Hepatocyte (in vitro differentiated cells): ENCODE data around the gene CAMKMT. TPM values are rescaled to one million over a fixed set of nuclear protein-coding genes. Genes with fewer than 3 reads are reported as not detected.
A peak's percentile ranks its signal among the peaks of the same experiment; 100 is the strongest.

Experiments used
- DNase-seq: peaks from one replicate; pipeline ENCODE4 v3.0.0-alpha.2; 2016; ENCODE audit warnings: low spot score
- H2AFZ ChIP-seq: fragments of 200-600 bp; sonication (generic); 2 replicates; pipeline ENCODE4 v1.6.0; 2016; ENCODE audit warnings: antibody characterized with exemption, mild to moderate bottlenecking
- H3K27ac ChIP-seq: fragments of 200-600 bp; sonication (generic); 2 replicates; pipeline ENCODE4 v1.5.1; 2016; ENCODE audit warnings: mild to moderate bottlenecking
- H3K27me3 ChIP-seq: fragments of 200-600 bp; sonication (generic); 2 replicates; pipeline ENCODE4 v1.6.1; 2016
- H3K36me3 ChIP-seq: fragments of 200-600 bp; sonication (generic); replicated peaks from 2 replicates; pipeline ENCODE4 v1.5.1; 2016; ENCODE audit warnings: low read depth; ENCODE audit not compliant: insufficient read depth
- H3K4me1 ChIP-seq: fragments of 200-600 bp; sonication (generic); 2 replicates; pipeline ENCODE4 v1.5.1; 2016; ENCODE audit warnings: mild to moderate bottlenecking, moderate library complexity; ENCODE audit not compliant: insufficient read depth
- H3K4me2 ChIP-seq: fragments of 200-600 bp; sonication (generic); 2 replicates; pipeline ENCODE4 v1.6.0; 2016
- H3K4me3 ChIP-seq: fragments of 200-600 bp; sonication (generic); 2 replicates; pipeline ENCODE4 v1.5.1; 2016; ENCODE audit warnings: mild to moderate bottlenecking
- H3K79me2 ChIP-seq: fragments of 200-600 bp; sonication (generic); 2 replicates; pipeline ENCODE4 v1.6.0; 2017; ENCODE audit warnings: mild to moderate bottlenecking
- H3K9me2 ChIP-seq: fragments of 200-600 bp; sonication (generic); replicated peaks from 2 replicates; pipeline ENCODE4 v1.6.0; 2017; ENCODE audit warnings: mild to moderate bottlenecking; ENCODE audit not compliant: insufficient read depth
- H3K9me3 ChIP-seq: fragments of 200-600 bp; sonication (generic); 2 replicates; pipeline ENCODE4 v1.5.1; 2016; ENCODE audit warnings: low read depth, mild to moderate bottlenecking
- H4K20me1 ChIP-seq: fragments of 200-600 bp; sonication (generic); 2 replicates; pipeline ENCODE4 v1.6.0; 2016; ENCODE audit warnings: mild to moderate bottlenecking; ENCODE audit not compliant: insufficient read depth, poor library complexity, severe bottlenecking
- EZH2 ChIP-seq: fragments of 200-600 bp; sonication (generic); IDR thresholded peaks from 2 replicates; pipeline ENCODE4 v1.6.1; 2016; ENCODE audit warnings: antibody characterized with exemption, mild to moderate bottlenecking, borderline replicate concordance
- EZH2phosphoT487 ChIP-seq: fragments of 200-600 bp; sonication (generic); IDR thresholded peaks from one replicate; pipeline ENCODE4 v1.6.1; 2018; ENCODE audit warnings: antibody characterized with exemption, mild to moderate bottlenecking, low read depth, moderate library complexity; ENCODE audit not compliant: unreplicated experiment, severe bottlenecking
- WGBS: methylation state at CpG from one replicate; pipeline ENCODE4 v1.1.6; 2016; ENCODE audit warnings: low lambda C conversion rate; ENCODE audit errors: missing lambda C conversion rate; 5-methylcytosine and 5-hydroxymethylcytosine counted together
- polyA plus RNA-seq: library from polyadenylated mRNA; unstranded; fragments of >200 nt; fragmentation: Nextera tagmentation; extraction: Ambion mirVana; gene quantifications from 2 replicates; pipeline ENCODE4 v1.2.1, GENCODE V29; 2016
- total RNA-seq: library from RNA; depleted of rRNA; stranded (reverse); fragments of >200 nt; gene quantifications from 2 replicates; pipeline ENCODE4 v1.2.3, GENCODE V29; 2014
- TF ChIP-seq, protein P1 (sequence below): fragments of 200-600 bp; sonication (generic); IDR thresholded peaks from 2 replicates; pipeline ENCODE4 v1.5.1; 2016; ENCODE audit warnings: antibody characterized with exemption, mild to moderate bottlenecking; ENCODE audit not compliant: poor library complexity

The CAMKMT gene
- total and polyA plus RNA-seq, 2 experiments from 2014 or later = 10.3 to 12.7 TPM

DNA sequence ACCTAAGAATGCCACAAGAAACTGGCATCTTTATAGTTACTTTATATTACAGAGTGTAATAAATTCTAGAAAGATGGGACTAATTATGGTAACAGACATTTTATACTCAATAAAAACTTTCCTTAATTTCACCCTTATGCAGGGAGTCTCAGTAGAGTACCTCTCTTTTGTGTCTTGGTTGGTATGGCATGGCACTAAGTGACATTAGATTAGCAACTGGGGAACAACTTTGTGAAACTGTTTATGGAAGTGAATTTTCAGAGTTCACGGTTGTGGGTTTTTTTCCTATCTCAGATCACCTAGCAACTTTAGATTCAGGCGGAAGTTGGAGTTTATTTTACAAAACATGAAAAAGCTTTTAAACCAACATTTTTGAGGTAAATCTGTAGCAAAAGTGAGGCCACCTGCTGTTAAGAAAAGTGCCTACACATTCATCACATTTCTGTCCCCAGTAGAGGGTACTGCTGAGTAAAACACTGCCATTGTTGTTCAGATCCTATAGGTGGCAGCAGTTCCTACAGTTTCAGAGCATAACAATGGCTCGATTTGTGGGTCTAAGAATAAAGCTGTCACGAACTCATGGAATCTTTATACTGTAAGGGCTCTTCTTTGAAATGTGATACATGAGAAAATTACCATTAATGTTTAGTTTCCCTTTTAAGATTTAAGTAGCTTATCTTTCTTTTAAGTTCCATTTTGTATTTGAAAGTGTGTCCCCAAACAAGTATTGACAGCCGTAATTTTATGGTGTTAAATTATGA lies 117.6 kb downstream of the CAMKMT start:
- Histone ChIP-seq H3K27ac (no peak overlapping the region), H3K36me3 (no peaks in the 10 kb centered on the region), H4K20me1 (no peaks in the 10 kb centered on the region), H3K4me1 (no peaks in the 10 kb centered on the region), H3K9me3 (no peaks in the 10 kb centered on the region), H2AFZ (no peak overlapping the region), H3K4me3 (no peak overlapping the region), H3K27me3 (no peaks in the 10 kb centered on the region), H3K79me2 (no peaks in the 10 kb centered on the region), H3K9me2 (no peaks in the 10 kb centered on the region), H3K4me2 (peak overlapping the region; percentile 55)
- TF ChIP-seq, protein P1, sequence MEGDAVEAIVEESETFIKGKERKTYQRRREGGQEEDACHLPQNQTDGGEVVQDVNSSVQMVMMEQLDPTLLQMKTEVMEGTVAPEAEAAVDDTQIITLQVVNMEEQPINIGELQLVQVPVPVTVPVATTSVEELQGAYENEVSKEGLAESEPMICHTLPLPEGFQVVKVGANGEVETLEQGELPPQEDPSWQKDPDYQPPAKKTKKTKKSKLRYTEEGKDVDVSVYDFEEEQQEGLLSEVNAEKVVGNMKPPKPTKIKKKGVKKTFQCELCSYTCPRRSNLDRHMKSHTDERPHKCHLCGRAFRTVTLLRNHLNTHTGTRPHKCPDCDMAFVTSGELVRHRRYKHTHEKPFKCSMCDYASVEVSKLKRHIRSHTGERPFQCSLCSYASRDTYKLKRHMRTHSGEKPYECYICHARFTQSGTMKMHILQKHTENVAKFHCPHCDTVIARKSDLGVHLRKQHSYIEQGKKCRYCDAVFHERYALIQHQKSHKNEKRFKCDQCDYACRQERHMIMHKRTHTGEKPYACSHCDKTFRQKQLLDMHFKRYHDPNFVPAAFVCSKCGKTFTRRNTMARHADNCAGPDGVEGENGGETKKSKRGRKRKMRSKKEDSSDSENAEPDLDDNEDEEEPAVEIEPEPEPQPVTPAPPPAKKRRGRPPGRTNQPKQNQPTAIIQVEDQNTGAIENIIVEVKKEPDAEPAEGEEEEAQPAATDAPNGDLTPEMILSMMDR = peak; percentile 100
- no peak for TF ChIP-seq EZH2phosphoT487
- WGBS = 19% methylated on average over 5 of the region's 5 CpGs
- DNase-seq = peak; percentile 87

DNA sequence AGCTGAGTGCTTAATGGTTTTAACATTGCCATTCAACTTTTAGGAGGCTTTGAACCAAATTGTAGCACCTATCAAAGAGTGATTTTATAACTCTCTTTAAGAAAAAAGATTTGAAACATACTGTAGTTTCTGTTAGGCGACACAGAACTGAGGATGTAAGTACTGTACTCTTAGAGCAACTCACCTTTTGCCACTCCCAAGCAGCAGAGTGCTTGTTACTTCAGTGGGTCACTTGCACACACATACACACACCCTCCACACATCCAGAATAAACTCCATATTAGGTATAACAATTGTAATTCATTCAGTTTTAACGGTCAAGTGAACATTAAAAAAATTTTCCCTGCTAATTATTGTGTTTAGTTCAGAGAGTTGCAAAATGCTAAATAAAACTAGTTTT lies 118.3 kb downstream of the CAMKMT start:
- H3K4me2 ChIP-seq = peak overlapping the region; percentile 55
- no peaks in the 10 kb centered on the region for H3K36me3 ChIP-seq
- H3K9me3 ChIP-seq = no peaks in the 10 kb centered on the region
- H3K4me3 ChIP-seq = no peak overlapping the region
- no peaks in the 10 kb centered on the region for H4K20me1 ChIP-seq
- no peaks in the 10 kb centered on the region for H3K9me2 ChIP-seq
- WGBS = 73% methylated on average over 2 of the region's 2 CpGs
- DNase-seq = no peak
- no peaks in the 10 kb centered on the region for H3K4me1 ChIP-seq
- H2AFZ ChIP-seq = no peak overlapping the region
- H3K27me3 ChIP-seq = no peaks in the 10 kb centered on the region
- H3K27ac ChIP-seq = no peak overlapping the region
- H3K79me2 ChIP-seq = no peaks in the 10 kb centered on the region
- TF ChIP-seq, protein P1 = no peak

DNA sequence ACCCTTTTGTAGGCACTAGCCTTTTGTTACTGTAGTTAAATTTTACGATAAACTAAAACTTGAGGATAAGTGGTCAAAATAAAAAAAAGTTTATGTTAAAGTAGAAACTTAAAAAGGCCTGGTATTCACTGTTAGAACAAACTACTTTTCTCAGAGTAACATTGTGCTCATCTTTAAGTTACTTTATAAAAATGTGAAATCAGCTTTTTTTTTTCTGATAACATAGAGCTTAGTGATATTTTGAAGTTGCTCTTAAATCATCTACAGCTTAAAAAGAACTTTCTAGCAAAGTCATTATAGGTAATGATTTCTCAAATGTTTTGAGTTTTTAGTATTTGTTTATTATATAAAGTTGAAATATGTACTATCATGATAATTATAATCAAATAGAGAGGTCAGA lies 125.3 kb downstream of the CAMKMT start:
- H3K27me3 ChIP-seq = no peaks in the 10 kb centered on the region
- TF ChIP-seq, protein P1 = no peak
- TF ChIP-seq EZH2phosphoT487 (no peak), EZH2 (no peak)
- no peaks in the 10 kb centered on the region for H3K79me2 ChIP-seq
- H3K36me3 ChIP-seq = no peaks in the 10 kb centered on the region
- H3K27ac ChIP-seq = no peak overlapping the region
- H3K9me3 ChIP-seq = no peaks in the 10 kb centered on the region
- 68% methylated on average over 1 of the region's 1 CpG for WGBS
- no peaks in the 10 kb centered on the region for H3K4me1 ChIP-seq
- DNase-seq = no peak
- H2AFZ ChIP-seq = no peak overlapping the region
- no peak overlapping the region for H3K4me2 ChIP-seq
- no peaks in the 10 kb centered on the region for H3K9me2 ChIP-seq
- no peaks in the 10 kb centered on the region for H4K20me1 ChIP-seq
- H3K4me3 ChIP-seq = no peak overlapping the region
